ENCODE results near the gene KRTAP12-2. TPM values are rescaled to one million over a fixed set of nuclear protein-coding genes. Genes with fewer than 3 reads are reported as not detected.
"Not testable (repeated sequence)": the region's sequence is repeated elsewhere in the genome, so short reads cannot be mapped to it uniquely, and the experiment has no call there.

The KRTAP12-2 gene
- total RNA-seq, 2 donors from 2014 or later = not detected

DNA sequence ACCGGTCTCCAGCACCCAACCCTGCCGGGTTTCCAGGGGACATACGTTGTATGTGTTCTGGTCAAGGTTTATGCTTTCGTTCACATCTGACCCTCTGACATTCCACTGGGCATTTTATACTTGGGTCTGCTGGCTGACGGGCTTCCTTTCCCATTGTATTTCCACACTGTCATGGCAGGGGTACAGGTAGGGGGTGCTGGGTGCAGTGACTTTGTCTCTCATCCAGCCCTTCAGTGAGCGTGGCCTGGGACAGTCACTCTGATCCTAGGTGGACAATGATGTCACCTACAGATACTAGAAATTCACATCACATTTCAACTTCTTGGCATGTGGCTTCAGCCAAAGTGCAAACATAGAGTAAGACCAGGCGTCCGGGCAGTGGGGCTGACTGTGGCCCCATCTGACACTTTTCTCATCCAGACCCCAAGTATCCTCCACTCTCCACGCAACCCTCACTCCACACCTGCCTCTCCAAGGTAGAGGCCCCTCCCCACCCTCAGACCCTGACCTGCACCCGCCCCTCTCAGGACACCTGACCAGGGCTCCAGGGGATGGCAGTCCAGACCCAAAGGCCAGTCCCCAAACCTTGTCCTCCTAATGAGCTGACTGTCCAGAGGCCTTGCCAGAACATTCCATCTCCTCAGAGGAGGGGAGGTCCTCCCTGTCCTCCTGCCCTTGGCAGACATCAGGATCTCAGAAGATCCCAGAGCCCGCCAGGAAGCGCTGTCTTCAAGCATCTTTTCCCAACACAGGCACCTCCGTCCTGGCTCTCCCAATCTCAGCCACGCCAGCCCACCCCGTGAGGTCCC is 30.3 kb downstream of the KRTAP12-2 start:
- H3K4me1 ChIP-seq = no peaks in the 10 kb centered on the region
- no peak overlapping the region for H3K4me3 ChIP-seq
- no peaks in the 10 kb centered on the region for H3K27me3 ChIP-seq
- 55 to 56% methylated on average over 14 to 15 of the region's 15 CpGs for WGBS, 2 donors
- H3K9me3 ChIP-seq = peaks cover 0 to 6% (median 0%) of the 10 kb centered on the region in 3 donors
- H3K36me3 ChIP-seq (replicated peaks in 1 of 2; ENCODE audit: insufficient read depth in 1 of 2, low read depth in 2 of 2) = no peaks in the 10 kb centered on the region
- no peak for TF ChIP-seq POLR2A (IDR thresholded peaks at IDR 0.05)
- TF ChIP-seq CTCF (IDR thresholded peaks at IDR 0.05) = no peak
- no peak for ATAC-seq
- H3K27ac ChIP-seq = no peak overlapping the region
- intact Hi-C loops (cut with DNase I) = no loop called here
- no peak for DNase-seq

GRCh38 chr21:44632067-44632466 is 34.7 kb downstream of the KRTAP12-2 start:
- ATAC-seq = no peak
- no peak for DNase-seq
- Histone ChIP-seq H3K36me3 (replicated peaks in 1 of 2; ENCODE audit: insufficient read depth in 1 of 2, low read depth in 2 of 2) (no peaks in the 10 kb centered on the region), H3K4me1 (no peaks in the 10 kb centered on the region), H3K27me3 (no peaks in the 10 kb centered on the region), H3K9me3 (peaks cover 0 to 6% (median 0%) of the 10 kb centered on the region in 3 donors), H3K4me3 (no peak overlapping the region), H3K27ac (no peak overlapping the region)
- 68 to 70% methylated on average over 1 of the region's 1 CpG for WGBS, 2 donors
- intact Hi-C loops (cut with DNase I) = no loop called here
- TF ChIP-seq CTCF (IDR thresholded peaks at IDR 0.05) (no peak), POLR2A (IDR thresholded peaks at IDR 0.05) (no peak)

DNA sequence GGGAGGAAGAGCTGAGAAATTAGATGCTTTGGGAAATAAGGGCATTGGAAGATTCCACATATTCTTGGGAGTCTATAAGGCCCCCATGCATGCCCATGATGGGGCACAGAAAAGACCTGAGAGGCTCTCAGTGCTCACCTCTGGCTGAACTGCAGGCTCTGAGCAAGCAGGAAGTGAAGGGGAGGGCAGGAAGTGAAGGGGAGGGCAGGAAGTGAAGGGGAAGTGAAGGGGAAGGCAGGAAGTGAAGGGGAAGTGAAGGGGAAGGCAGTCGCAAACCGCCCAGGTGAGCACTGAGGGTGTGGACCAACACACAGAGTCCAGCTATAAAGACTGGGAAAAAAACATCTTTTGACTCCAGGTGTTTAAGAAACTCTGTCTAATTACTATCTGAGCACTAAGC is 36.3 kb downstream of the KRTAP12-2 start:
- DNase-seq = no peak
- peaks cover 0 to 6% (median 0%) of the 10 kb centered on the region in 3 donors for H3K9me3 ChIP-seq
- H3K4me3 ChIP-seq = no peak overlapping the region
- H3K36me3 ChIP-seq (replicated peaks in 1 of 2; ENCODE audit: insufficient read depth in 1 of 2, low read depth in 2 of 2) = no peaks in the 10 kb centered on the region
- 58 to 100% methylated on average over 2 of the region's 2 CpGs for WGBS, 2 donors
- no peaks in the 10 kb centered on the region for H3K27me3 ChIP-seq
- H3K4me1 ChIP-seq = no peaks in the 10 kb centered on the region
- no peak for ATAC-seq
- TF ChIP-seq CTCF (IDR thresholded peaks at IDR 0.05) = no peak
- TF ChIP-seq POLR2A (IDR thresholded peaks at IDR 0.05) = no peak
- no peak overlapping the region for H3K27ac ChIP-seq
- intact Hi-C loops (cut with DNase I) = no loop called here

- no peaks in the 10 kb centered on the region for H3K36me3 ChIP-seq (replicated peaks in 1 of 2; ENCODE audit: insufficient read depth in 1 of 2, low read depth in 2 of 2)
- no peaks in the 10 kb centered on the region for H3K27me3 ChIP-seq
- no peak overlapping the region for H3K27ac ChIP-seq
- peaks cover 0 to 6% (median 0%) of the 10 kb centered on the region in 3 donors for H3K9me3 ChIP-seq
- H3K4me1 ChIP-seq = no peaks in the 10 kb centered on the region
- DNase-seq (no peak), ATAC-seq (no peak)
- intact Hi-C loops (cut with DNase I) = no loop called here
- no peak for TF ChIP-seq CTCF (IDR thresholded peaks at IDR 0.05)
- TF ChIP-seq POLR2A (IDR thresholded peaks at IDR 0.05) = no peak
- no peak overlapping the region for H3K4me3 ChIP-seq
- 59 to 66% methylated on average over 9 to 18 of the region's 18 CpGs for WGBS, 2 donors
Observed at GRCh38 chr21:44628707-44629391, 37.9 kb downstream of the KRTAP12-2 start.

- ATAC-seq; DNase-seq; H3K27me3 ChIP-seq; intact Hi-C loops (cut with DNase I); H3K27ac ChIP-seq; H3K4me1 ChIP-seq; H3K36me3 ChIP-seq (replicated peaks in 1 of 2; ENCODE audit: insufficient read depth in 1 of 2, low read depth in 2 of 2); H3K4me3 ChIP-seq: not testable (repeated sequence)
- 20 to 43% methylated on average over 1 to 10 of the region's 15 CpGs for WGBS, 2 donors
- peaks cover 0 to 15% (median 0%) of the 10 kb centered on the region in 3 donors for H3K9me3 ChIP-seq
Observed at GRCh38 chr21:44627831-44628233, 38.9 kb downstream of the KRTAP12-2 start.

- intact Hi-C loops (cut with DNase I) = not testable (repeated sequence)
Observed at GRCh38 chr21:44627181-44627822, 39.4 kb downstream of the KRTAP12-2 start.

More at GRCh38 chr21:44627181-44627822, 39.4 kb downstream of the KRTAP12-2 start:
- not testable (repeated sequence) for H3K36me3 ChIP-seq (replicated peaks in 1 of 2; ENCODE audit: insufficient read depth in 1 of 2, low read depth in 2 of 2); DNase-seq; ATAC-seq; H3K4me3 ChIP-seq; H3K27me3 ChIP-seq; H3K4me1 ChIP-seq; H3K27ac ChIP-seq
- 64 to 68% methylated on average over 11 to 15 of the region's 20 CpGs for WGBS, 2 donors
- peaks cover 0 to 17% (median 0%) of the 10 kb centered on the region in 3 donors for H3K9me3 ChIP-seq
